ENCODE results near the gene C20orf204. TPM values are rescaled to one million over a fixed set of nuclear protein-coding genes. Genes with fewer than 3 reads are reported as not detected.
A peak's percentile ranks its signal among the peaks of the same experiment; 100 is the strongest.

Gene C20orf204
- total and polyA plus RNA-seq, 7 donors = 0.25 to 0.71 (median 0.52) TPM; not detected in 1

- Histone ChIP-seq H3K4me3 (peak overlapping the region; percentile 58), H3K27ac (peak overlapping the region; percentile 61), H3K36me3 (ENCODE audit: insufficient read depth in 1 of 2, low read depth in 1 of 2) (no peaks in the 10 kb centered on the region), H3K9me3 (no peaks in the 10 kb centered on the region), H3K27me3 (ENCODE audit: insufficient read depth in 3 of 3, low read length in 2 of 3) (peaks cover 0 to 90% (median 27%) of the 10 kb centered on the region in 3 donors), H3K4me1 (peaks cover 10% of the 10 kb centered on the region)
- ATAC-seq (no peak), DNase-seq (no peak)
- intact Hi-C loops (cut with DNase I) = no loop called here
- TF ChIP-seq, protein P1, sequence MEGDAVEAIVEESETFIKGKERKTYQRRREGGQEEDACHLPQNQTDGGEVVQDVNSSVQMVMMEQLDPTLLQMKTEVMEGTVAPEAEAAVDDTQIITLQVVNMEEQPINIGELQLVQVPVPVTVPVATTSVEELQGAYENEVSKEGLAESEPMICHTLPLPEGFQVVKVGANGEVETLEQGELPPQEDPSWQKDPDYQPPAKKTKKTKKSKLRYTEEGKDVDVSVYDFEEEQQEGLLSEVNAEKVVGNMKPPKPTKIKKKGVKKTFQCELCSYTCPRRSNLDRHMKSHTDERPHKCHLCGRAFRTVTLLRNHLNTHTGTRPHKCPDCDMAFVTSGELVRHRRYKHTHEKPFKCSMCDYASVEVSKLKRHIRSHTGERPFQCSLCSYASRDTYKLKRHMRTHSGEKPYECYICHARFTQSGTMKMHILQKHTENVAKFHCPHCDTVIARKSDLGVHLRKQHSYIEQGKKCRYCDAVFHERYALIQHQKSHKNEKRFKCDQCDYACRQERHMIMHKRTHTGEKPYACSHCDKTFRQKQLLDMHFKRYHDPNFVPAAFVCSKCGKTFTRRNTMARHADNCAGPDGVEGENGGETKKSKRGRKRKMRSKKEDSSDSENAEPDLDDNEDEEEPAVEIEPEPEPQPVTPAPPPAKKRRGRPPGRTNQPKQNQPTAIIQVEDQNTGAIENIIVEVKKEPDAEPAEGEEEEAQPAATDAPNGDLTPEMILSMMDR (IDR thresholded peaks at IDR 0.05) = no peak
- WGBS, 3 donors = 4 to 6% (median 5%) methylated on average over 11 of the region's 11 CpGs
These were observed 5.7 kb downstream of the C20orf204 start for GRCh38 chr20:64041781-64042053.

- WGBS, 3 donors = 2% methylated on average over 41 to 55 of the region's 55 CpGs
These were observed 6.2 kb downstream of the C20orf204 start for GRCh38 chr20:64042054-64042781.

DNA sequence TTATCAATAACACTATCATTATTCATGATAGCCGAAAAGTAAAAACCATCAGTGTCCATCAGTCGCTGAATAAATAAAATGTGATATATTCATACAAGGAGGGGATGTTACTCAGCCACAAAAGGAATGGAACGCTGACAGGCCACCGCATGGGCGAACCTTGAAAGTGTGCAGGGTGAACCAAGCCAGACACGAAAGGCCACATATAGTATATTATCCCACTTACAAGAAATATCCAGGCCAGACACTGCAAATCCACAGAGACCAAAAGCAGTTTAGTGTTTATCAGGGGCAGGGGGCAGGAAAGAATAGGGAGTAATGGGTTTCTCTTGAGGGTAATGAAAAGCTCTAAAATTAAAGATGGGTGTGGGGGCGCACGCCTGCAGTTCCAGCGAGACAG is 7.8 kb downstream of the C20orf204 start:
- Histone ChIP-seq H3K27ac (no peak overlapping the region), H3K27me3 (ENCODE audit: insufficient read depth in 3 of 3, low read length in 2 of 3) (peaks cover 0 to 90% (median 34%) of the 10 kb centered on the region in 3 donors), H3K9me3 (no peaks in the 10 kb centered on the region), H3K4me1 (peaks cover 7% of the 10 kb centered on the region), H3K36me3 (ENCODE audit: insufficient read depth in 1 of 2, low read depth in 1 of 2) (no peaks in the 10 kb centered on the region), H3K4me3 (no peak overlapping the region)
- ATAC-seq = no peak
- WGBS, 3 donors = 76 to 88% (median 80%) methylated on average over 9 of the region's 9 CpGs
- intact Hi-C loops (cut with DNase I) = no loop called here
- DNase-seq = no peak
- TF ChIP-seq, protein P1 (IDR thresholded peaks at IDR 0.05) = no peak

More at GRCh38 chr20:64042054-64042781, 6.2 kb downstream of the C20orf204 start:
- H3K27ac ChIP-seq = peak overlapping the region; percentile 61
- peaks cover 0 to 90% (median 28%) of the 10 kb centered on the region in 3 donors for H3K27me3 ChIP-seq (ENCODE audit: insufficient read depth in 3 of 3, low read length in 2 of 3)
- no peaks in the 10 kb centered on the region for H3K36me3 ChIP-seq (ENCODE audit: insufficient read depth in 1 of 2, low read depth in 1 of 2)
- ATAC-seq (no peak), DNase-seq (no peak)
- intact Hi-C loops (cut with DNase I) = no loop called here
- TF ChIP-seq, protein P1 (IDR thresholded peaks at IDR 0.05) = no peak
- no peaks in the 10 kb centered on the region for H3K9me3 ChIP-seq
- peaks cover 10% of the 10 kb centered on the region for H3K4me1 ChIP-seq
- peak overlapping the region; percentile 58 for H3K4me3 ChIP-seq

- DNase-seq (no peak), ATAC-seq (peak in 3 of 4 donors; percentile 26 to 36 (median 35))
- TF ChIP-seq, protein P1 (IDR thresholded peaks at IDR 0.05) = no peak
- Histone ChIP-seq H3K4me3 (no peak overlapping the region), H3K27ac (no peak overlapping the region), H3K9me3 (no peaks in the 10 kb centered on the region), H3K27me3 (ENCODE audit: insufficient read depth in 3 of 3, low read length in 2 of 3) (peaks cover 0 to 87% (median 32%) of the 10 kb centered on the region in 3 donors), H3K36me3 (ENCODE audit: insufficient read depth in 1 of 2, low read depth in 1 of 2) (no peaks in the 10 kb centered on the region), H3K4me1 (peaks cover under 1% of the 10 kb centered on the region)
- intact Hi-C loops (cut with DNase I) = no loop called here
- WGBS, 3 donors = 55 to 61% (median 57%) methylated on average over 13 to 14 of the region's 14 CpGs
These were observed 8.7 kb downstream of the C20orf204 start for GRCh38 chr20:64044484-64045247.
